GM15510 (cell line): Measurements from ENCODE around the gene ZBTB34.

ENCODE experiments used
- POLR2A ChIP-seq: IDR thresholded peaks from 3 replicates; pipeline ENCODE4 v1.6.1; 2011; ENCODE audit warnings: borderline replicate concordance; ENCODE audit not compliant: insufficient read length; ENCODE audit errors: extremely low read depth

Gene ZBTB34, protein sequence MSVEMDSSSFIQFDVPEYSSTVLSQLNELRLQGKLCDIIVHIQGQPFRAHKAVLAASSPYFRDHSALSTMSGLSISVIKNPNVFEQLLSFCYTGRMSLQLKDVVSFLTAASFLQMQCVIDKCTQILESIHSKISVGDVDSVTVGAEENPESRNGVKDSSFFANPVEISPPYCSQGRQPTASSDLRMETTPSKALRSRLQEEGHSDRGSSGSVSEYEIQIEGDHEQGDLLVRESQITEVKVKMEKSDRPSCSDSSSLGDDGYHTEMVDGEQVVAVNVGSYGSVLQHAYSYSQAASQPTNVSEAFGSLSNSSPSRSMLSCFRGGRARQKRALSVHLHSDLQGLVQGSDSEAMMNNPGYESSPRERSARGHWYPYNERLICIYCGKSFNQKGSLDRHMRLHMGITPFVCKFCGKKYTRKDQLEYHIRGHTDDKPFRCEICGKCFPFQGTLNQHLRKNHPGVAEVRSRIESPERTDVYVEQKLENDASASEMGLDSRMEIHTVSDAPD

GRCh38 chr9:126860077-126860756 is at the start of gene ZBTB34:
ZBTB34 (plus strand) TSS chr9:126860639; CDS start chr9:126879400, 18,761 bp downstream.
- TF ChIP-seq POLR2A = peak; percentile 90

GRCh38 chr9:126813072-126813471 is 47.4 kb upstream of the ZBTB34 start:
- TF ChIP-seq POLR2A = no peak

GRCh38 chr9:126814091-126814490 is 46.3 kb upstream of the ZBTB34 start:
- TF ChIP-seq POLR2A = no peak

GRCh38 chr9:126818482-126818881 is 42.0 kb upstream of the ZBTB34 start:
- no peak for TF ChIP-seq POLR2A

DNA sequence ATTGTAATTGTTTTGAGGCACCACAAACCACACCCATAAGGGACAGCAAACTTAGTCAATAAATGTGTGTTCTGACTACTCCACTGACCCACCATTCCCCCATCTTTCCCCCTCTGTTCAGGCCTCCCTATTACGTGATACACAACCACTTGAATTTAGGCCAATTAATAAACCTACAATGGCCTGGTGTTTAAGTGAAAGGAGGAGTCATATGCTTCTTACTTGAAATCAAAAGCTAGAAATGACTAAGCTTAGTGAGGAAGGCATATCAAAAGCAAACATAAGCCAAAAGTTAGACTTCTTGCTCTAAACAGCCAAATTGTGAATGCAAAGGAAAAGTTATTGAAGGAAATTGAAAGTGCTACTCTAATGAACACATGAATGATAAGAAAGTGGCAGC is 41.0 kb upstream of the ZBTB34 start:
- TF ChIP-seq POLR2A = no peak

GRCh38 chr9:126822278-126822677 is 38.2 kb upstream of the ZBTB34 start:
- no peak for TF ChIP-seq POLR2A

- TF ChIP-seq POLR2A = no peak
Measured at GRCh38 chr9:126822873-126823272, 37.6 kb upstream of the ZBTB34 start.

- no peak for TF ChIP-seq POLR2A
Measured at GRCh38 chr9:126827227-126827626, 33.2 kb upstream of the ZBTB34 start.

DNA sequence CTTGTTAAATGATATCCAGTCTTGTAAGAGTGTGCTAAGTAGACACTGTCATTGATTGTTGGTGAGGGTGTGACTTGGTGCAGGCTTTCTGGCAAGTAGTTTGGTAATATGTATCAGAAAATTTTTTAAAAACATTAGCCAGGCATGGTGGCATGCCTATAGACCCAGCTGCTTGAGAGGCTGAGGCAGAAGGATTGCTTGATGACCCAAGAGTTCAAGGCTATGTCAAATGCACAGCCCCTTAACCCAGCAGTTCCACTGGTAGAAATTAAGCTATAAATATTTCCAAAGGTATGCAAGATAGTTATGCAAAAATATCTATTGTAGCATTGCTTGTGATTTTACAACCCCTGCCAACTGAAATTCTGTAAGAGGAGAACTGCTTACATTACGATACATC is 31.4 kb upstream of the ZBTB34 start:
- no peak for TF ChIP-seq POLR2A

DNA sequence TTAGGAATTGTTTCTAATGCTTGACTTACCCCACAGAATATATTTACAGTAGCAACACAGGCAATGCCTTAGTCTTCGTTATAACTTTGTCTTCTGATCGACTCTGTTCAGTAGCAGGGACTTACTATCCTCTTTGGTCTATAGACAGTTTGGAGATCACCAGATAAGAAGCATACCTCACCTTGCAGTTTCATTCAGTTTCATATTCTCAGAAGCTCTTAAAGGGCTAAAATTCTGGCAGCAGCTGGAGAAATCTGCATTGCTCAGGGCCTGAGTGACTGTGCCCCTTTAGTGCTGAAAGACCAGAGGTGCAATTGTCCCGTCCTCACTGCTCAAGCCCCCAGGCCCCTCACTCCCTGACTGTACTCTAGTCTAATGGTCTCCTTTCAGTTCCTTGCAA is 29.6 kb upstream of the ZBTB34 start:
- TF ChIP-seq POLR2A = no peak

- TF ChIP-seq POLR2A = no peak
Measured at GRCh38 chr9:126832440-126832839, 28.0 kb upstream of the ZBTB34 start.

DNA sequence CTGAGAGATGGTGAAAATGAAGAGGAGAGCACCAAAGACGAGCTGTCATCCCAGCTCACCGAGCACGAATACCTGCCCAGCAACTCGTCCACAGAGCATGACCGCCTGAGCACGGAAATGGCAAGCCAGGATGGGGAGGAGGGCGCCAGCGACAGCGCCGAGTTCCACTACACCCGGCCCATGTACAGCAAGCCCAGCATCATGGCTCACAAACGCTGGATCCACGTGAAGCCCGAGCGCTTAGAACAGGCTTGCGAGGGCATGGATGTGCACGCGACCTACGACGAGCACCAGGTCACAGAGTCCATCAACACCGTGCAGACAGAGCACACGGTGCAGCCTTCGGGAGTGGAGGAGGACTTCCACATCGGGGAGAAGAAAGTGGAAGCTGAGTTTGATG is 27.4 kb upstream of the ZBTB34 start:
- no peak for TF ChIP-seq POLR2A

DNA sequence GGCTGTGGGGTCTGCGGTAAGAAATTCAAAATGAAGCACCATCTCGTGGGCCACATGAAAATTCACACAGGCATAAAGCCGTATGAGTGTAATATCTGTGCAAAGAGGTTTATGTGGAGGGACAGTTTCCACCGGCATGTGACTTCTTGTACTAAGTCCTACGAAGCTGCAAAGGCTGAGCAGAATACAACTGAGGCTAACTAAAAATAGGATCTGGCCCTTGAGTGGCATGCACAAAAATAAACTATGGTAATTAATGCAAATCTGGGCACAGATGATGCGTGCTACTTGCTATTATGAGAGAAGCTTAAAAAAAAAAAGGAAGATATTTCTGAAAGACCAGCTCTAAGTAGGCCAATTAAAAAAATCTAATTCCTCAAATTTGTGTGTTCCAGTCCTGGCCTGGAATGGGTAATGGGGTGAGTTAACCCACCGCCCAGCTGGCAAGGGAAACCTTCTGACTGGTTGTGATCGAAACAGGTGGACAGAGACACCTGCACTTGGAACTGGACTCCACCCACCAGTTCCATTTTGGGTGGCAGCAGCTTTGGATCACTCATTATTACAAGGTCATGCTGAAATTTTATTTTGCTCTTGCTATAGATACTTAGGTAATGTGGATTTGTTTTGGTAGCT is 26.6 kb upstream of the ZBTB34 start:
- no peak for TF ChIP-seq POLR2A

DNA sequence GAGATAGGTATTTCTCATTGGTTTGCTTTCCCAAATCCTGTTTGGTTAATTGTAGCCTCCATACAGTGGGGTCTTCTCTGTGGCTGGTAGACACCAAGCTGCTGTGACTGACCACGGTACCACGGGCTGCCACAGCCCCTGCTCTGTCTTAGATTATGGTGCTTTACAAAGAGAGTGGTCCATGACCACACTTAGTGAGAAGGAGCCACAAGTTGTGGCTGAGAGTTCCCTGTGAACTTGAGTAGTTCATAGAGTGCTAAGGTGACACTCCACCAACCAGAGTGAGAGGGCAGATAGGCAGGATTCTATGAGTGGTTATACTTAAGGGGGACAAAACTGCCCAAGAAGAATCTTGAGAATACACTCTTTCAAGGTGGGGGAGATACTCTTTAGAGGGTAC is 25.8 kb upstream of the ZBTB34 start:
- no peak for TF ChIP-seq POLR2A

DNA sequence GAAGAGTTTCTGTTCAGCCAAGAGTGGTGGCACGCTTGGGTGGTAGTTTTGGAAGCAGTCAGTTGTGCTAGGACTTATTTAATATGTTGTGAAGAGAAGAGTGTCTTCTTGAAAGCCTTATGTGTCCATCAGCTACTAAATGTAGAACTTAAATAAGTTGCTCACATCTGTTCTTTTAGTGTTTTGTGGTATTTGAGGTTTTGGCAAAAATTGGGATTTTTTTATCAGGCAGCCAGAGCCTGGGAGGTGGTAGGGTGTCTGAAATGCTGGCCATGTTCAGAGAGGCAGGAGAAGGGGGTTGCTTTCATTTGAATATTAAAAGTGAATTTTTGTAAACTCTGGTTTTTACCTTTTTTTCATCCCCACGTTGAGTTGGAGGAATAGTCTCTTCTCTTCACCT is 24.2 kb upstream of the ZBTB34 start:
- no peak for TF ChIP-seq POLR2A
